ENCODE data around the gene NSRP1. TPM values are rescaled to one million over a fixed set of nuclear protein-coding genes. Genes with fewer than 3 reads are reported as not detected.
A peak's percentile ranks its signal among the peaks of the same experiment; 100 is the strongest.

Gene NSRP1
- total RNA-seq, 1 donor from 2014 or later = 33.1 TPM

GRCh38 chr17:30093463-30094147, 23.0 kb upstream of the NSRP1 start:
- peak; percentile 80 for TF ChIP-seq CTCF (IDR thresholded peaks at IDR 0.05)
- DNase-seq = no peak
- Histone ChIP-seq H3K27me3 (ENCODE audit: low read depth) (no peaks in the 10 kb centered on the region), H3K36me3 (no peaks in the 10 kb centered on the region), H3K27ac (no peak overlapping the region), H3K9me3 (no peaks in the 10 kb centered on the region), H3K4me3 (no peak overlapping the region), H3K4me1 (peaks cover 4% of the 10 kb centered on the region)
- intact Hi-C loops (cut with DNase I) = no loop called here
- ATAC-seq = peak; percentile 82 to 83

DNA sequence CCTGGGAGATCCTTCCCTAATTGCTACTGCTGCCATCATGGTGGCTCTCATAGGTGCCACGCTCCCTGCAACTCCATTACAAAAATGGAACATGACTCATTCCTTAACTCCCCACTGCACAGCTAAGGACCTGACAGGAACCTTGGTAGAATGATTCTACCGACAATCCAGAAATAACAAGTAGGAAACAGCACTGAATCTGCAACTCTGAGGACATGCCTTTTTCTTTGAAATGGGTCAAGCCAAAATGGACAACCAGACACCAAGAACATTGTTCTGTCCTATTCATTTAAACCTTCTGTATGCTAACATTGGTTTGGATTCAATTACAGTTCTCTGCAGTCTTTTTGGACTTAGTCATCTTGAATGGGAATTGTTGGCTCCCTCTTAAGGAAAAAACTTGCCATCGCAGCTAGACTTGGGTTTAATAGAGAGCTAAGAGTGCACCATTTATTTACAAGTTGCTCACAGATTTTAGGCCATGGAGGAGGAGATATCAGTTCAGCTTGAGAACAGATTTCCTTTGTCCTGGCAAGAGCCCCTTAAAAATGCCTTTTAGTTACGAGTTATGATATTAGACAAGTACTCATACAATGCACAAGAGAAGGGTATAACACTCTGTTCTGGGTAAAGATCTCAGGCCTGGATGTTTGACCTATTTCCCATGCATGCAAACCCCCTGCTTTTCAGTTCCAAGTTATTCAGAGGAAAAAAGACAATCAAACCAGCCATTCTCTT, 20.9 kb upstream of the NSRP1 start:
- Histone ChIP-seq H3K36me3 (no peaks in the 10 kb centered on the region), H3K9me3 (no peaks in the 10 kb centered on the region), H3K27ac (no peak overlapping the region), H3K27me3 (ENCODE audit: low read depth) (no peaks in the 10 kb centered on the region), H3K4me1 (peaks cover 4% of the 10 kb centered on the region), H3K4me3 (no peak overlapping the region)
- peak in 1 of 2 donors; percentile 46 for ATAC-seq
- TF ChIP-seq CTCF (IDR thresholded peaks at IDR 0.05) = peak; percentile 46
- no peak for DNase-seq
- intact Hi-C loops (cut with DNase I) = no loop called here

- Histone ChIP-seq H3K36me3 (no peaks in the 10 kb centered on the region), H3K27me3 (ENCODE audit: low read depth) (no peaks in the 10 kb centered on the region), H3K27ac (no peak overlapping the region), H3K9me3 (no peaks in the 10 kb centered on the region), H3K4me3 (no peak overlapping the region), H3K4me1 (peaks cover 8% of the 10 kb centered on the region)
- intact Hi-C loops (cut with DNase I) = no loop called here
- ATAC-seq (no peak), DNase-seq (no peak)
- no peak for TF ChIP-seq CTCF (IDR thresholded peaks at IDR 0.05)
Observed at GRCh38 chr17:30101686-30102390, 14.8 kb upstream of the NSRP1 start.

DNA sequence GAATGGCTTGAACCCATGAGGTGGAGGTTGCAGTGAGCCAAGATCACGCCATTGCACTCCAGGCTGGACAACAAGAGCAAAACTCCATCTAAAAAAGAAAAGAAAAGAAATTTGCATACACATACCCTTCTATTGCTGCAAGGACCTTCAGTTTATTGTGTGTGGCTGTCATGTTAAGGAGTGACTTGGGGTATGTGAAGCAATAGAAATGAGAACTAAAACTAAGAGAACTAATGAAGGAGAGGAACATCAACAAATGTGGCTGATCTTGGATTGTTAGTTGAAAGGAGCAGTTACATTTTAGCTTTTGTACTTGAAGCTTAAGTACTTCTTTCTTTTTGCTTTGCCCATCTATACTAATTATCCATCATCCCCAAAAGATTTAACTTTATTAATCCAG, 12.7 kb upstream of the NSRP1 start:
- DNase-seq = no peak
- intact Hi-C loops (cut with DNase I) = no loop called here
- TF ChIP-seq CTCF (IDR thresholded peaks at IDR 0.05) = no peak
- Histone ChIP-seq H3K4me3 (no peak overlapping the region), H3K9me3 (no peaks in the 10 kb centered on the region), H3K36me3 (no peaks in the 10 kb centered on the region), H3K27me3 (ENCODE audit: low read depth) (no peaks in the 10 kb centered on the region), H3K27ac (no peak overlapping the region), H3K4me1 (peaks cover 8% of the 10 kb centered on the region)
- ATAC-seq = no peak

DNA sequence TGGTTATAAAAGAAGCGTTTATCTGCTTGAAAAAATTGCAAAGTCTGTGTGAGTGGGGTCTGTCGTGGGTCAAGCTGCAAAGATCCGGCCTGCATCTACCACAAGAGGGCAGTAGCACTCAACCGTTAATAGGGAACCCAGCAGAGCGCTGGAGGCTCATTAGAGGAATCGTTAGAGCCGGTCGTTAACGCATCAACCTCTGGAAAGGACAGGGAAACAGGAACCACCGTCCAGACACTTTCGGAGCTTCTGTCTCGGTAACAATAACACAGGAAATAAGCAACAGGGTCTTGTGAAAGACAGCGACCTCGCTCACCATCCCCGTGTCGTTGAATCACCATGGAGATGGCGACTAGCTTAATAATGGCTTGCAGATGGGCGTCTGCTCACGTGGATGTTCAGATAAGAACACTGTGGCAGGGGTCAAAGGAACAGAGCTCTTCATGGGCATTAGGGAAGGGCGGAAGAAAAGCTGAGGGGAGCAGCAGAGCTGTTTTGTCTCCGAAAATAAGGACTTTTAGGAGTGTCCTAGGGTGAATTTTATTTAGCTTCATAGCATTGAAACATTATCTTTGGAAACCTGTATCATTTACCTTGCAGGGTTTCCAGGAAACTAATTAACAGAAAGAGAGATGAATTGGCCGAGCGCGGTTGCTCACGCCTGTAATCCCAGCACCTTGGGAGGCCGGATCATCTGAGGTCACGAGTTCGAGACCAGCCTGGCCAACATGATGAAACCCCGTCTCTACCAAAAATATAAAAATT, 11.9 kb upstream of the NSRP1 start:
- H3K4me1 ChIP-seq = peaks cover 8% of the 10 kb centered on the region
- H3K4me3 ChIP-seq = peak overlapping the region; percentile 44
- H3K9me3 ChIP-seq = no peaks in the 10 kb centered on the region
- intact Hi-C loops (cut with DNase I) = loop anchor here (5.0 kb wide), 1 partner anchor 233 kb away; no protein-coding TSS in a partner anchor
- peak; percentile 84 for DNase-seq
- peak; percentile 91 for TF ChIP-seq CTCF (IDR thresholded peaks at IDR 0.05)
- H3K27ac ChIP-seq = peak overlapping the region; percentile 51
- ATAC-seq = peak; percentile 98 to 99
- no peaks in the 10 kb centered on the region for H3K36me3 ChIP-seq
- H3K27me3 ChIP-seq (ENCODE audit: low read depth) = no peaks in the 10 kb centered on the region
